ENCODE results near the gene MKRN1.

- no peak for TF ChIP-seq EZH2 (IDR thresholded peaks at IDR 0.05; ENCODE audit: insufficient read depth, low read length)
- TF ChIP-seq CTCF (IDR thresholded peaks at IDR 0.05; ENCODE audit: insufficient read depth, low read depth, low read length): no peak
Observed at GRCh38 chr7:140494867-140495266, 15.6 kb upstream of the MKRN1 start.

All from astrocyte (in vitro differentiated cells and primary cell).